GM21447 (cell line): ENCODE measurements around the gene DUSP22.
A peak's percentile ranks its signal among the peaks of the same experiment; 100 is the strongest.

Source experiments
- ATAC-seq: cut with Tn5 transposase; IDR thresholded peaks from one replicate; pipeline ENCODE4 v1.9.1; 2021; ENCODE audit not compliant: unreplicated experiment

The DUSP22 gene

DNA sequence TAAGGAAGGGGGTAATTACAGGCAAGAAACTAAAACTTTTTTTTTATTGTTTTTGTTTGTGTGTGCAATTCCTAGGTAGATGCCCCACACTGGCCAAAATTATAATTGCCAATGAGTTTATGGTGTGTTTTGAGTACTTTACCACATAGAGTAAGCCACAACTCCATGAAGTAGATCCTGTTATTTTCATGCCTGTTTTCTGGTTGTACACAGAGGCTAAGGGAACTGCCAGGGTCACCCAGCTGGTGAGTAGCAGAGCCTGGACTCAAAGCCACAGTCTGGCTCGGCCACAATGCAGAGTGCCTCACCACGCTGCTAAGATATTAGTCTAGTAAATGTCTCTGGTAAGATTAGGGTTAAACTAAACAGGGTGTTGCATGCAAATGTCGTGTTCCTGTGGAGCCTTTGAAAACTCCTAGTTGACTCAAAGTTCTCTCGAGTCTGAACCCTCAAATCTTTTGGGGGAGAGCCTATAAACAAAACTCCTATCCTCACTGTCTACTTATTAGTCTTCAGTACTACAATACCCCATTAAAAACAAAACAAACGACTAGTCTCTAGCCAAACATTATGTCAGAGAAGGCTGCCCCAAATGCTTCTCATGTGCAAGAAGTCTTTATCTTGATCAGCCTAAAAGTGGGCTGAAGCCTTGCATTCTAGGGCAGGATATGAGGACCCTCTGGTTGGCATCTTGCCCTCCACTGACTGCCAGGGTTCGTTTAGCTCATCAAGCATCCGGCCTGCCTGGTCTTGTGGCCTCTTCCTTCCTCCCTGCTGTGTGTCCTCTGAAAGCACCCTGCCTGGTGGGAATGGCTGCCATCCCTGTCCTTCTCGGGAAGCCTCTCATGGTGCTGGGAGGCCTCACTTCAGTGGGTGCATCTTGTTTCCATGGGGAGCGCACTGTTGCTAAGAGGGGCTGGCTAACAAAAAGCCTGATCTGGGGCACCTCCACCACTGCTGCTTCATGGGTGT is 4.2 kb downstream of the DUSP22 start:
- ATAC-seq, result peak; percentile 19

DNA sequence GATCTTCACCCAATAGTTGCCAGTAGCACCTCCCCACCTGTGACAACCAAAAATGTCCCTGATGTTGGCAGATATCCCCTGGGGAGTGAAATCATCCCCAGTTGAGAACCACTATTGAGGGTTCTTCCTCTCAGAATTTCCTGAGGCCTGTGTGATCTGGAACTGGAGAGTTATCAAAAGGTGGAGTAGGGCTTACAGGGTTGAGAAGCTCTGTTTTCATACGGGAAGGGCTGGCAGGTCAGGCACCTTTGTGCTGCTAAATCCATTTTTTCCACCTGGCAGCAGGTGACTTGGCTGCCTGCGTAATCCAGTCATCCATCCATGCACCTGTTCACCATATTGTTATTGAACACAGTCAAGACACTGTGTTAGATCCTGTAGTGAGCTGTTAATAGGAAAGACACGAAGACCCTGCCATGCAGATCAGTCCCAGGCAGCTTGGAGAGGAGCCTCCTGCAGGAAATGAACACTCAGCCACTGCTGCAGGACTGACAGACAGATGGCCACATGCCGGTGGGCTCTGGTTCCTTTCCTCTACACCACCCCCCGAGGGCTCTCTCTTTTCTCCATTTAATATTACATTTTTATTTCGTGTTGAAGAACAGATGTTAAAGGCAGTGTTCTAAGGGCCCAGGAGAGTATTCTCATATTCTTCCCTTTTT is 5.4 kb downstream of the DUSP22 start:
- ATAC-seq, result no peak

DNA sequence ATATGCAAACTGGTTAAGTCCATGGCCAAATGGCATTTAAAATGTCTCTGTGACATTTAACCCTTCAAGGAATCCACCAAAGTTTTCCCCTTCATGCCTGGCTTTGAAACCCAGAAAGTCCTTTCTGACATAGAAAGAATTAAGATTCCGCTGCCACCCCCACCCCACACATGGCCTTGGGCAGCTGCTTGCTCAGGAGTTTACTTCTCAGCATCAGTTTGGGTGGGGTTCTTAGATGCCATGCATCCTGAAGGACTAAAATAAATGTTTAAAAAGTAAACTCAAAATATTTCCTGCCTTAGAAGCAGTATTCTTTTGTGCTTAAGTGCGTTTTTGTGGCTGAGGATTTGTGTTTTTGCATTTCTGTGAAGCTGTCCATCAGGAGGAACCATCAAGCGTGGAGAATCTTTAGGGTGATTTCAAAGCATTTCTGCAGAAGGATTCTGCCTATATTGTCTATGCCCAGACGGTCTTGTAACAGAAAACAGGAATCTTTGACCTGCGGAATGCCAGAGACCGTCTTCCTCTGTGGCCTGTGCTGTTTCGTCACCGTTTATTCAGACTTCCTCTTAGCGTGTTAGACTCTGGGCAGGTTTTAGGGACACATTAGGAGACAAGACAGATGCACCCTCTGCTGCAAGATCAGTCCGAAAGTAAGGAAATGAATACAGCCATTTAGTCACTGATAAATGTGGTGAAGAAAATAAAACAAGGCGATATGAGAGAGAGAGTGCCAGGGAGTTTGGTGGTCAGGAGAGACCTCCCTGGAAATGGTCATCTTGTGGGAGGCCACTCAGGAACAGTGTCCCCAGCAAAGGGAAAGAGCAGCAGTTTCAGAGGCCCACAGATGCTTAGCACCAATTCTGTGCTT is 6.2 kb downstream of the DUSP22 start:
- peak; percentile 33 for ATAC-seq

DNA sequence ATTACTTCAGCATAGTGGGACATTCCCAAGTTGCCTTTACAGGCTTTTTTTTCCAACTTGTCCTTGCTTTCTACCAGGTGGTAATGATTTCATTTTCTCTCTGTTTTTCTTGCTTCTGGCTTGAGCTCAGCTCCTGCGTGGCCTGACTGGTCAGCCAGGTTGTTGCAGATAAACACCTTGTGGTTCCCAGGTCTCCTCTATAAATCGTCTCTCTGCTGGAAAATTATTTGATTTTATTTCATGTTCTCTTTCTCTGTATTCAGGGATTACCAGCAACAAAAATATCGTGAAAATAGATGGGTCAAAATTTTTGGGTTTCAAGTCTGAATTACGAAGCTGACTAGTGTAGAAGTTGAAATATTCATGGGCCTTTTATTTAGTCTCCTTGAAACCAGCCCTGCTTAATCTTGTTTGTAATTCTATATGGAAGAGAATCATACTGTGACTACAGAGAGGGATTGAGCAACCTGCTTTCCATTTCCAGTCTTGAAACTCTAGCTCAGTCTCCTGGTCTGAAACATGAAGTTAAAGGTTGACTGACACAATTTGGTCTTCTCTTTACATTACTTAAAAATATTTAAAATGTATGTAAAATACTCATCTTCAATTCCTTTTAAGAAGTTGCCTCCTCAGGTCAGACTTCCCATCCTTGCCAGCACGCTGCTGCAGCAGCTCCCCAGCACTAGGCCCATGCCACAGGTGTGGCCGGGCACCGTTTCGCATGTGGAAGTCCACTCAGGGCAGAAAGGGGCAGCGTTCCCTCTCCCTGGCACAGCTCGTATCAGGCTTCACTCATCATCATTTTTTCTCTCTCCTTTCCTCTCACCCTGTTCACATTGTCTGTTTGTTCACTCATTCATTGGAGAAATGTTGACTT is 7.1 kb downstream of the DUSP22 start:
- ATAC-seq, result no peak

DNA sequence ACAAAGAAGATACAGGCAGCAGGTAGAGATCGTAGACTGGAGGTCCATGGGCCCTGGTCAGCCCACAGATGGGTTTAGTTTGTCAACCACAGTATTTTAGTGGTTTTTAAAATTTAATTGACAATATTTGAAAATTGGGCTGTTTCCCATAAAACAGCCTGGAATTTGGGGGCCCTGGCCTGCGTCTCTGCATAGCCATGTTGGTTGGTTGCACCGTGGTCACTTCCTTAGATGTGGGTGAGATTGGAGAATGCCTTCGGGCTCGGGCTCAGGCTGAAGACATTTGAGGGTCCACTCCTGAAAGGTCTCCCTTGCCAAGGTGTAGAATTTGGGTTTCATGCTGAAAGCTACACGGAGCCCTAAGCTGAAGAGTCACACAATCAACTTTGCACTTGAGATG is 7.7 kb downstream of the DUSP22 start:
- ATAC-seq, result no peak

DNA sequence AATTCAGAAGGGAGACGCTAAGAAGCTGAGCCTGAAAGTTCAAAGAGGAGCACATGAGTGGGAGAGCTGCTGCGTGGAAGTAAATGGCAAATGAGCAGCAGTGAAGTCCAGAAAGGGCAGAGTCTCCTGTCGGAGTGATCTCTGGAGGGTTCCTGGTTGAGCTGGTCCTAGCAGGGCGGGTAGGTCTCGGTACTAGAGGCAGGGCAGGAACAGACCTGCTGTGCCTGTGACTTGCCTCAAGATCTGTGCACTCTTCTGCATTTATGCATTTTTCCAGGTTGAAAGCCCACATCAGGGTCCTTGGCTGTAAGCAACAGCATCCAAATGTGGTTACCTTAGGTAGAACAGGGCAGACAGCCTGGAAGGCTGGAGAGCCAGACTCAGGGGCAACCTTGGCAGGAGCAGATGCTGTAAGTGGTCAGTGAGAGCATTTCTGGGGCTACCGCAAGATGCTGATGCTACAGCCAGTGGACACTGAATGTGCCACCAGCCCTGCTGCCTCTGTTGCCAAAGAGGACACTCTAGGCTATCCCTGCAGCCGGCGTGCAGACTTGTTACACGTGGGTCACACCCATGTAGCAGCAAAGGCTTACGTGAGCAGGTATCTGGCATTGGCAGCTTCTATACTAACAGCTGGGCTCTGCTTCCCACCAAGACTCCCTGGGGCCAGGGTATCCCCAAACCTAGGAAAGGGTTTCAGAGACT is 8.4 kb downstream of the DUSP22 start:
- no peak for ATAC-seq

DNA sequence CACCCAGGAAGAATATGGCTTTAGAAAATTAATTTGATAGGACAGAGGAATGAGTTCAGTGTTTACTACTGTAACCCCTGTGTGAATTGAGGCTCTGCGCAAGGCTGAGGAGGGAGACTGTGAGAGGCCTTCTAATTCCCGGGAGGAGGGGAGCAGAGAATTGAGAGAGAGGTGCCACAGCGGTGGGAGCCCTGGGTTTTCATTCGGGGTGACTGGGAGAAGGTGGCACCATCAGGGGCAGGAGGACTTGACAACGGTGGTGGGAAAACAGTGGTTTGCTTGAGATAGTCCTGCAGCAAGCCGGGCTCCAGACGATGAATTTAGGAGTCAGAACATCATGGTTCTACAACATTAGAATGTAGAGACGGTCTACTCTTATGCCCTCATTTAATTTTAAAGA is 9.2 kb downstream of the DUSP22 start:
- no peak for ATAC-seq

DNA sequence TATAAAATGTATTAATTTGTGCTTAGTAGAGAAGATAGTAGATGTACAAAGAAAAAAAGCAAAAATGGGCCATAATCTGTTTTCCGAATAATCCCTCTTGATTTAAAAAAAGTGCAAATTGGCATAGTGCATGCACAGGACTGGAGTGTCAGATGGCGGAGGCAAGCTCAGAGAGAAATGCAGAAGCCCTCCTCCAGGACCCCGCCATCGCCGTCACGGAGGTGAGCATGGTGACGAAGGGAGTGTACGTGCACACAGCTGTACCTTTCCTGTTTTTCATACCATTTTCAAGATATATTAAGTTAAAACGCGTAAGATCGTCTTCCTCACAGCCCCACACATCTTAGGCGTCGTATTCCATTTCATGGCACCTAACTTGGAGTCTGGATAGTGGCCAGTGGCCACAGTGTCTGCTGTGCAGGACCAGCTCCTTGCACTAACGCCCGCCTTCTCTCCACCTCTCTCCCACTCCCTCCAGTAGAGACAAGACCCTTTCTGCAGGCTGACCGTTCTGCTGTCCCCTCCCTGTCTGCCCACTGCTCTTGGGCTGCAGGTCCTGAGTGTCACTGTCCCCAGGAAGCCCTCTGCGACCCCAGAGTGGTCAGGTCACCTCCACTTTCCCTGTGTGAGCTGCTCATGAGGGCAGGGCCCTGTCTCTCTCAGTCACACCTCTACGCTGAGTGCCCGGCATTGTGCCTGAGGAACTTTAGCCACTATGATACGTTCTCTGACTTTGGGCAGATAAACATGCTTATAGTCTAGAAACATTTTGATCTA is 9.8 kb downstream of the DUSP22 start:
- ATAC-seq, result no peak

DNA sequence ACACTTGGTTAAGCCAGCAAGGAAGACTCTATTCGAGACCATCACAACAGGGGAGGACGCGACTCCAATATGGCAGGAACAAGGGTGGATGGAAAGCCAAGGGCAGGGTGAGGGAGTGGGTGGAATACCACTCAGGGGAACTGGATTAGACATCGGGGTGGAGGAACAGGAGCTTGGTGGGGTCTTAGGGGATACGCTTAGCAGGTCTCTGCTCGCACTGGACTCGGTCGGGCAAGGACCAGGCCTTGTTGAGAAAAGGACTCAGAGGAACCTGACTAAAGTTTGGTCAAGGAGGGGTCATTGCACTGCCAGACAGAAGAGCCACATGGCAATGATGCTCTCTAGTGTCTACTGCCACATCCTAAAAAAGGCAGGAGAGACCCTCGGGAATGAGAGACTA is 10.5 kb downstream of the DUSP22 start:
- no peak for ATAC-seq

DNA sequence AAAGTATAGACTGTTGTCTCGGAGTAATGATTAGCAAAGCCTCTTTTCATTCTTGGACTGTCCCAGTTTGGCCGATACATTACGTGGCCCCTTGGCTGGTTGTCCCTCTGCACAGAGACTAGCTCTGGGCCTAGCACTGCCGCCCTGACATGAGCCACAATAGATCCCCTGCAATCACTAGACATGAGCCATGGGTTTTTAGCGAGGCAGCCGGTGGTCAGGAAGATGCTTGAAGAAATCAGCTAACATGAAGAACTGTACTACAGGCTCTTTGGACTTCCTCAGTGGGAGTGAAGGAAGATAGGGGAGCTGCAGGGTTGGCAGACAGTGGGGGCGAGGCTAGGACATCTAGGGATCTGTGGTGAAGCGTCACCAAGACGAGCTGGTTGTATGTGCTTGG is 11.0 kb downstream of the DUSP22 start:
- ATAC-seq, result no peak

DNA sequence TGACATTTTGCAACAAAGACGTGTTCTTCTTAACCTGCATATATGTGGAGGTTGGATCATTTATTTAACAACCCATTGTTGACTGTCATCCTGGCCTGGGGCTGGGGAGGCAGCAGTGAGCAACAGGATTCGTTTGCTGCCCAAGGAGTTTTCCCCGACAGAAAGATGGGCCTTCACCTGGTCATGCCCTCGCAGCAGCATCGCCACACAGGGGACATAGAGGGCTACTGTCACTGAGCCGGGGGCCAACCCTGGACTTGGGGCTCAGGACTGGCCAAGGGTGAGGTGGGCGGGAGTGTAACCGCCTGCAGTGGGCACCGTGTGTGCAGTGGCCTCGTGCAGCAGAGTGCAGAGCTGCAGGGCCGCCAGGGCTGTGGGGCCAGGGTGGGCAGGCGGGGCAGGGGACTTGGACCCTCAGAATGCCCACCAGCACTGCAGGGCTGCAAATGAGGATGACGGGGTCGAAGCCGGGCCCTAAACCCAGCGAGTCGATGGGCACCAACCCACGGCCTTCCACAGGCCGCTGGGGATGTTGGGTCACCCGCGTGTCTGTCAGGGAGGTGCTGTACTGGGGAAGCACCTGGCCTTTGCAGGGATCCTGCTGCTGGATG is 11.8 kb downstream of the DUSP22 start:
- ATAC-seq, result no peak

DNA sequence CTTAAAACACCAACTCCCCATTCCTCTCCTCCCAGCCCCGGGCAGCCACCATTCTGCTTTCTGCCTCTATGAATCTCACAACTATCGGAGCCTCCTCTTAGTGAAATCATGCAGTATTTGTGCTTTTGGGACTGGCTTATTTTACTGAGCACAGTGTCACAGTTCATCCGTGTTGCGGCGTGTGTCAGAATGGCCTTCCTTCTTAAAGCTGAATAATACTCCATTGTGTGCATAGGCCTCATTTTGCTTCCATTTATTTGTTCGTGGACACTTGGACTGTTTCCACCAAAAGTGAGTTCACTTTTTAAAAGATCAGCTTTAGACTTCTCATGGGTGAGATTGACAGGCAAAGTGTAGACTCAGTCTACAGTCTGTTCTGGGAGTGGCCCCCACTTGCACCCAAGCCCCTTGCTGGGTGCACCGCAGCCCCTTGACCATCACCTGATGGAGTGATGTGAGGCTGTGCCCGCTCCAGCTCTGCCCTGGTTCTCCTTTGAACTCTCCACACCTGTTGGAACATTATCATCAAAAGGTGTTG is 12.6 kb downstream of the DUSP22 start:
- ATAC-seq, result no peak

DNA sequence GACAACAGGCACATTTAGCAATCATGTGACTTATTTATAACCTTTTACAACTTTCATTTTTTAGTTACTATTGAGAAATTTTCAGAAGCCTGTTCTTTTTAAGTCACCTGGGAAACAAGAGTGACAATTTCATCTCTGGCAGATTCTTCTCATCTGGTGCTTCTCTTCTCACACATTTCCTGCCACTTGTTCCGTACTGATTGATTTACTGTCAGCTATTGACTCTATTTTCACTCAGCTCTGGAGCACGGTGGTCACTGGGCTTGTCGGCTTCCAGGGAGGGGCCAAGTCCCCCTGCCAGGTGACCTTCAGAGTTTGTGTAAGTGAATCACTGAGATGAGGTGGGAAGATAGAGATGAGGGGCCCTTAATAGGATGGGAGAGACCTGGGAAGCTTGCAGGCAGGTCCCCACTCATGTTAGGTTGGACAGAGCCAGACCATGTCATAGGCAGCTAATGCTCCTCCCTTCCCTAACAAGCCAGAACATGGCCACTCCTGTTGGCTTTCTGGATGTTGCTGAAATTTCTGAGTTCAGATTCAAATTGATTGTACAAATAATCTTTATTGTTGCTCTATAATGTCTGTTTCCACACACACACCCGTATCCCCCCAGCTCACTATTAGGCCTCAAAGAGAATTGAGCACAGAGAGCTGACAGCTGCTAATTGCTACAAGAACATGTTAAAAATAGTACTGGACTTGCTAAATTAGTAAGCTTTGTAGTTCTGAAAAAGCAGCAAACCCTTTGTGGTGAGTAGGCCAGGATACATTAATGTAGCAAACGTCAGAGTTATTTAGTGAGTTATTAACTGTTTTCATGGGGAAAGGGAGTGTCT is 13.3 kb downstream of the DUSP22 start:
- ATAC-seq, result peak; percentile 86

DNA sequence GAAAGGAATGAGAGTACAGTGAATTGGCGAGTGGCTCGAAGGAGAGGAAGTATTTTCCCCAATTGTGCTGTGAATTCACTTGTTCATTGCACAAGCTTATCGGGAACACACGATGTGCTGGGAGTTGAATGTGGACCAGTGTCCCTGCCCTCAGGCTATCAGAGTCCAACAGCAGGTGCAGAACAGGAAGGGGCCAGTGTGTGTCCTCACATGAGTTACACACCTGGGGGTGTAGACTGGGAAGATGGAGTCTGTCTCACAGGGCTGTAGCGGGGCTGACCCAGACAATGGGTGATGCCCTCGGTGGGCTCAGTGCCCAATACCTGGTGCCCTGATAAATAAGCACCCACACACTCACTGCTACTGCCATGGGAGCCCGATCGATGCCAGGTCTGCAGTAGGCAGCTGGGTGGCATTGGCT is 14.4 kb downstream of the DUSP22 start:
- ATAC-seq, result no peak

DNA sequence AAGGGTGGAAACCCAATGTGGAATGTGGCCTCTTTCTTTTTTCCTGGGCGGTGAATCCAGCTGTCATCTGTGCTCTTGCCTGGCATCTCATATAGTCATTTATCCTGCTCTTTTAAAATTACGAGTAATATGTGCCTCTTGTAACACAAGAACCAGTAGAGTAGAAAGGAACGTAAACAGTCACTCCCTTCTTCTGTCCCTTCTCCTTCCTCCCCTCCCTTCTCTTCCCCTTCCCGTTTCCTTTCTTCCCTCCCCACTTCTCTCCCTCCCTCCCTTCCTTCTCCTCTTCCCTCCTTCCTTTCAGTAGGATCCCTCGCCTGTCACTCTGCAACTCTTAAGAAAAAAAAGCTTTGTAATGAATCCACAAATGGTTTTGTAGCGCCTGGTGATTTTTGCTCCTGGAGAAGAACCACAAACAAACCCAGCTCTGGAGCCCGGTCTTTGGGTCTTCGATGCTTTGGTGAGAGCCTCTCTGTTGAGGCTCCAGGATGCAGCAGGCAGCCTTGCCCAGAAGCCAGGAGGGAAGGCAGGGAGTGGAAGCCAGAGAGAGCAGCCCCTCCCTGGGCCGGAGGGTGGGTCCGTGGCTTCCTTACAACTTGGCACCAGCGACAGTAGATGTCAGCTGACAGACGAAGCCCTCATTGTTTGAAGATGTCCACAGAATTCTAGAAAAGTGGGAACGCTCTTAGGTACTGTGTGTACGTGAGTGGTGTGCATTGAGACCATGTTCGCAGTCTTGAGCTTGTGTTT is 15.0 kb downstream of the DUSP22 start:
- ATAC-seq, result no peak

DNA sequence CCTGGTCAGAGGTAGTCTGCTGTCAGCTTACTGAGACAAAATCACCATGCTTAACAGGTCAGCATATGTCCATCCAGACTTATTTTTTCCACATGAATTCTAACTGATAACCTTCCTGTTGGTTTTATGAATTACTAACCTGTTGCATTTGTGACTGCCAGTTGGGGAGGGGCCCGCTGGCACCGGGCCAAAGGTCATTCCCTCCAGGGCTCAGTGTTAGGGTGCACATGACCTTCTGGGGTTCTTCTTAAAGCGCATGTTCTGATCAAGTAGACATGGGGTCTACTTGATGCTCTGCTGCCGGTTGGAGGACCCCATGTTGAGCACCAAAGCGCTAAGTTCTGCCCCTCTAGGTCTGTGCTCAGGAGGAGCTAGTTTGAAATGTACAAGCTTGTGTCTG is 15.6 kb downstream of the DUSP22 start:
- no peak for ATAC-seq

DNA sequence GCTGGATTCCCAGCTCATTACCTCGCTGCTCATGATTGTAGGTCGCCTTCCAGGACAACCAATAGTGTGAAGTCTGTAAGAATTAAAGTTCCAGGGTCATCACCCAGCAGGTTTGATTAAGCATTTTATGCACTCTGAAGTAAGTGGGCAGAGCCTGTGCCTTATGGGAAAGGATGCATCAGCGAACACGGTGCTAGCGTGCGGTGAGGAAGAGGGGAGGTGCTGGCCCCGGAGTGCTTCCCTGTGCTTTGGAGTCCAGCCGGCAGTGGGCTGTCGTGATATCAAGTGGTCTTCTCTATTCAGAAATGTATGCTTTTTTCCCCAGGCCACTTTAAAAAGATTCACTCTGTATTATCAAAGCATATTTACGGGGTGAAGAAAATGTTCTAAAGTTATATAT is 16.0 kb downstream of the DUSP22 start:
- no peak for ATAC-seq
